Lung (tissue), 16 donors: ENCODE measurements around the gene SLC45A1. TPM values are rescaled to one million over a fixed set of nuclear protein-coding genes. Genes with fewer than 3 reads are reported as not detected.

ENCODE experiments used
- ATAC-seq: fragments of 200-7000 bp; cut with Tn5 transposase; one replicate; pipeline ENCODE4 v1.9.1; 2020; ENCODE audit warnings: moderate number of reproducible peaks; ENCODE audit not compliant: insufficient read depth, low FRiP score
- DNase-seq, 3 donors: peaks; one replicate each; pipeline ENCODE4 v3.0.0-alpha.2; 2013 to 2017
- H3K27ac ChIP-seq, 2 donors: one replicate each; pipeline ENCODE4 v1.5.1; 2013; ENCODE audit warnings: mild to moderate bottlenecking in 2 of 2, moderate library complexity in 2 of 2, control low read depth in 1 of 2, inconsistent platforms in 1 of 2, low read depth in 1 of 2, low read length in 1 of 2
- H3K27me3 ChIP-seq, 3 donors: one replicate each; pipeline ENCODE4 v1.5.1; 2013; ENCODE audit warnings: low read length in 2 of 3; ENCODE audit not compliant: control insufficient read depth in 3 of 3, insufficient read depth in 3 of 3
- H3K36me3 ChIP-seq, 4 donors: one replicate each; pipeline ENCODE4 v1.5.1; 2013; ENCODE audit warnings: low read length in 4 of 4, mild to moderate bottlenecking in 1 of 4, moderate library complexity in 1 of 4; ENCODE audit not compliant: control insufficient read depth in 4 of 4, insufficient read depth in 4 of 4
- H3K4me1 ChIP-seq, 5 donors: one replicate each; pipeline ENCODE4 v1.5.1; 2013; ENCODE audit warnings: low read length in 5 of 5, mild to moderate bottlenecking in 2 of 5, moderate library complexity in 1 of 5; ENCODE audit not compliant: control insufficient read depth in 5 of 5, insufficient read depth in 5 of 5
- H3K4me3 ChIP-seq: one replicate; pipeline ENCODE4 v1.5.1; 2013; ENCODE audit warnings: mild to moderate bottlenecking, control low read depth, moderate library complexity
- H3K9ac ChIP-seq, 2 donors: one replicate each; pipeline ENCODE4 v1.5.1; 2013; ENCODE audit warnings: low read length in 2 of 2, control low read depth in 1 of 2; ENCODE audit not compliant: insufficient read depth in 1 of 2
- H3K9me3 ChIP-seq, 4 donors: one replicate each; pipeline ENCODE4 v1.5.1; 2013; ENCODE audit warnings: low read length in 3 of 4, mild to moderate bottlenecking in 1 of 4, moderate library complexity in 1 of 4; ENCODE audit not compliant: control insufficient read depth in 4 of 4, insufficient read depth in 3 of 4
- WGBS, 2 donors: extraction: QIAGEN DNeasy Blood & Tissue Kit; methylation state at CpG; one replicate each; pipeline ENCODE4 v1.1.7; 2013; 5-methylcytosine and 5-hydroxymethylcytosine counted together
- long read RNA-seq, 5 donors: transcript quantifications; one replicate each; lab custom pipeline, GENCODE V29; 2026
- polyA plus RNA-seq, 2 donors: library from polyadenylated mRNA; stranded (reverse); fragments of 200-250 nt; gene quantifications; one replicate each; pipeline ENCODE4 v1.2.1, GENCODE V29; 2013
- total RNA-seq, 2 donors: library from RNA; depleted of rRNA in 1 of 2; stranded (reverse); fragments of >200 nt in 1 of 2; gene quantifications; one replicate each; pipeline ENCODE4 v1.2.1, GENCODE V29; 2014 to 2021
- TF ChIP-seq, protein P1 (sequence below): IDR thresholded peaks from 2 replicates; pipeline ENCODE4 v1.5.1; 2012; ENCODE audit warnings: mild to moderate bottlenecking; ENCODE audit errors: control extremely low read depth, extremely low read depth
- donor health status: control.
- donor health status: control.
- donor health status: Bipolar disorder and iron deficiency.
- donor health status: healthy.
- donor health status: DM: yes; HTN: yes; CAD: no.

SLC45A1 gene
- total RNA-seq (1 to 10 TPM in 1 of 2 donors, under 1 TPM in 1; 0.74 to 1.6 TPM), polyA plus RNA-seq (1 to 10 TPM; 1.0 to 1.2 TPM)
- long read RNA-seq, donor 1 = 0 reads
- long read RNA-seq, donor 2 = 0 reads
- long read RNA-seq, donor 3 = 0 reads
- long read RNA-seq, donor 4 = 0 reads
- long read RNA-seq, donor 5 = 0 reads

GRCh38 chr1:8317647-8318381, at the start of gene SLC45A1:
SLC45A1 (plus strand) TSS chr1:8318114; CDS start chr1:8324330, 6,216 bp downstream.
- Histone ChIP-seq H3K4me3 (peak within 1 kb of the TSS; percentile 32), H3K27me3 (peaks cover 0 to 18% (median 16%) of the 10 kb centered on the region in 3 donors), H3K36me3 (no peaks in the 10 kb centered on the region), H3K9me3 (no peaks in the 10 kb centered on the region), H3K4me1 (peaks cover 0 to 25% (median 14%) of the 10 kb centered on the region in 5 donors), H3K9ac (no peak within 1 kb of the TSS), H3K27ac (no peak within 1 kb of the TSS)
- 12 to 13% methylated on average over 65 to 75 of the region's 75 CpGs for WGBS, 2 donors
- TF ChIP-seq, protein P1, sequence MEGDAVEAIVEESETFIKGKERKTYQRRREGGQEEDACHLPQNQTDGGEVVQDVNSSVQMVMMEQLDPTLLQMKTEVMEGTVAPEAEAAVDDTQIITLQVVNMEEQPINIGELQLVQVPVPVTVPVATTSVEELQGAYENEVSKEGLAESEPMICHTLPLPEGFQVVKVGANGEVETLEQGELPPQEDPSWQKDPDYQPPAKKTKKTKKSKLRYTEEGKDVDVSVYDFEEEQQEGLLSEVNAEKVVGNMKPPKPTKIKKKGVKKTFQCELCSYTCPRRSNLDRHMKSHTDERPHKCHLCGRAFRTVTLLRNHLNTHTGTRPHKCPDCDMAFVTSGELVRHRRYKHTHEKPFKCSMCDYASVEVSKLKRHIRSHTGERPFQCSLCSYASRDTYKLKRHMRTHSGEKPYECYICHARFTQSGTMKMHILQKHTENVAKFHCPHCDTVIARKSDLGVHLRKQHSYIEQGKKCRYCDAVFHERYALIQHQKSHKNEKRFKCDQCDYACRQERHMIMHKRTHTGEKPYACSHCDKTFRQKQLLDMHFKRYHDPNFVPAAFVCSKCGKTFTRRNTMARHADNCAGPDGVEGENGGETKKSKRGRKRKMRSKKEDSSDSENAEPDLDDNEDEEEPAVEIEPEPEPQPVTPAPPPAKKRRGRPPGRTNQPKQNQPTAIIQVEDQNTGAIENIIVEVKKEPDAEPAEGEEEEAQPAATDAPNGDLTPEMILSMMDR = no peak
- ATAC-seq = peak; percentile 58
- DNase-seq = peak; percentile 40 to 67 (median 56)

DNA sequence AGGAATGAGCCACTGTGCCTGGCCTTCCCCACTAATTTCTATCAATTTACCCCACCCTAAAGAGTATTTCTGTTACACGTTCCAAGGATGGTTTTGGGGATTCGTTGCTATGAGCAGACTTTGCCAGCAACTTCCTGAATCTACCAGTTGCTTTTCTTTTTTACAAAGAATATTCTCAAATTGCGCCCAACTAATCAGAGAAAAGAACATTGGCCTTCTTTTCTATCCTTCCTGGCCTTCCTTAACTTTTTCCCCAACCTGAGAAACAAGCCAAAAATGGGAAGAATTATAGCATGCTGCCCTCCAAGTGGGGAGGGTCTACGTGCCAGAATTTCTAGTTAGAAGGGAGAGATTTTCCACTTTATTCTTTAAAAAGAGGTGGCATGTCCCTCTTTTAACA, 44.9 kb upstream of the SLC45A1 start:
- Histone ChIP-seq H3K9ac (no peak overlapping the region), H3K36me3 (no peaks in the 10 kb centered on the region), H3K4me3 (no peak overlapping the region), H3K27me3 (no peaks in the 10 kb centered on the region), H3K4me1 (peaks cover 0 to 3% (median 0%) of the 10 kb centered on the region in 5 donors), H3K27ac (no peak overlapping the region), H3K9me3 (no peaks in the 10 kb centered on the region)
- DNase-seq (no peak), ATAC-seq (no peak)
- TF ChIP-seq, protein P1 = no peak
- 68 to 83% methylated on average over 4 of the region's 4 CpGs for WGBS, 2 donors

- no peak for DNase-seq
- H3K4me3 ChIP-seq = no peak overlapping the region
- H3K36me3 ChIP-seq = no peaks in the 10 kb centered on the region
- TF ChIP-seq, protein P1 = no peak
- peaks cover 0 to 3% (median 0%) of the 10 kb centered on the region in 5 donors for H3K4me1 ChIP-seq
- ATAC-seq = no peak
- H3K9ac ChIP-seq = no peak overlapping the region
- H3K27me3 ChIP-seq = no peaks in the 10 kb centered on the region
- no peak overlapping the region for H3K27ac ChIP-seq
- 58 to 61% methylated on average over 8 of the region's 8 CpGs for WGBS, 2 donors
- no peaks in the 10 kb centered on the region for H3K9me3 ChIP-seq
Observed at GRCh38 chr1:8274352-8274751, 43.6 kb upstream of the SLC45A1 start.
